CD14-positive monocyte (primary cell): ENCODE data around the gene CACNA1C. TPM values are rescaled to one million over a fixed set of nuclear protein-coding genes. Genes with fewer than 3 reads are reported as not detected.

Source experiments
- DNase-seq, 3 donors: peaks; one replicate each; pipeline ENCODE4 v3.0.0-alpha.2; 2011 to 2022
- H2AFZ ChIP-seq: 2 replicates; pipeline ENCODE4 v1.6.0; 2012; ENCODE audit warnings: mild to moderate bottlenecking, low read depth, low read length, inconsistent platforms; ENCODE audit not compliant: insufficient read depth, poor library complexity, severe bottlenecking
- H3K27ac ChIP-seq, 2 donors: 1 replicate in 1 of 2; 2 replicates in 1 of 2; pipeline ENCODE4 v1.5.1; 2012 to 2013; ENCODE audit warnings: low read length in 2 of 2, control low read depth in 1 of 2, inconsistent platforms in 1 of 2, low read depth in 1 of 2, mild to moderate bottlenecking in 1 of 2
- H3K27me3 ChIP-seq, 2 donors: one replicate each; pipeline versions ENCODE4 v1.6.0 to v1.6.1; 2011 to 2013; ENCODE audit warnings: low read length in 2 of 2; ENCODE audit not compliant: control insufficient read depth in 2 of 2, insufficient read depth in 2 of 2
- H3K36me3 ChIP-seq, 2 donors: replicated peaks in 1 of 2; 1 replicate in 1 of 2; 2 replicates in 1 of 2; pipeline versions ENCODE4 v1.5.1 to v1.6.1; 2012 to 2013; ENCODE audit warnings: low read length in 2 of 2, control low read depth in 1 of 2, inconsistent platforms in 1 of 2, mild to moderate bottlenecking in 1 of 2; ENCODE audit not compliant: insufficient read depth in 2 of 2, control insufficient read depth in 1 of 2
- H3K4me1 ChIP-seq, 2 donors: 1 replicate in 1 of 2; 2 replicates in 1 of 2; pipeline versions ENCODE4 v1.5.1 to v1.6.1; 2012 to 2013; ENCODE audit warnings: low read length in 2 of 2, control low read depth in 1 of 2, inconsistent platforms in 1 of 2, mild to moderate bottlenecking in 1 of 2, moderate library complexity in 1 of 2; ENCODE audit not compliant: insufficient read depth in 2 of 2, control insufficient read depth in 1 of 2
- H3K4me2 ChIP-seq: replicated peaks from 2 replicates; pipeline ENCODE3; 2012; ENCODE audit warnings: low read length, moderate library complexity, mild to moderate bottlenecking; ENCODE audit not compliant: poor library complexity, severe bottlenecking; ENCODE audit errors: extremely low read depth
- H3K4me3 ChIP-seq, 3 experiments: fragments of 200-600 bp in 1 of 3; sonication (generic) in 1 of 3; replicated peaks in 1 of 3; 1 replicate in 2 of 3; 2 replicates in 1 of 3; pipeline ENCODE4 v1.5.1; 2011 to 2013; ENCODE audit warnings: low read length in 3 of 3, mild to moderate bottlenecking in 3 of 3, control low read depth in 2 of 3, low read depth in 2 of 3, inconsistent platforms in 1 of 3, moderate library complexity in 1 of 3
- H3K79me2 ChIP-seq: 2 replicates; pipeline ENCODE4 v1.6.0; 2012; ENCODE audit warnings: mild to moderate bottlenecking, control low read depth, inconsistent platforms, low read length, moderate library complexity; ENCODE audit not compliant: insufficient read depth
- H3K9ac ChIP-seq: 2 replicates; pipeline ENCODE4 v1.6.0; 2017; ENCODE audit warnings: low read length, mild to moderate bottlenecking; ENCODE audit not compliant: insufficient read depth, poor library complexity, severe bottlenecking
- H3K9me3 ChIP-seq, 2 donors: replicated peaks in 1 of 2; 1 replicate in 1 of 2; 2 replicates in 1 of 2; pipeline versions ENCODE4 v1.5.1 to v1.6.1; 2012 to 2013; ENCODE audit warnings: low read length in 2 of 2, control low read depth in 1 of 2; ENCODE audit not compliant: control insufficient read depth in 1 of 2, insufficient read depth in 1 of 2
- H4K20me1 ChIP-seq: 2 replicates; pipeline ENCODE4 v1.6.0; 2012; ENCODE audit warnings: mild to moderate bottlenecking, low read length, control low read depth, moderate library complexity; ENCODE audit not compliant: insufficient read depth
- H3K27ac Mint-ChIP-seq, 7 donors: one replicate each; pipeline ENCODE4 v1.8.0; 2020; ENCODE audit warnings: mild to moderate bottlenecking in 7 of 7, mixed read lengths in 7 of 7, moderate library complexity in 6 of 7, inconsistent platforms in 2 of 7
- H3K27me3 Mint-ChIP-seq, 3 donors: one replicate each; pipeline ENCODE4 v1.8.0; 2021 to 2022; ENCODE audit warnings: low read depth in 3 of 3, mild to moderate bottlenecking in 3 of 3, mixed read lengths in 3 of 3, moderate library complexity in 3 of 3, inconsistent platforms in 1 of 3
- H3K36me3 Mint-ChIP-seq, 2 donors: one replicate each; pipeline ENCODE4 v1.8.0; 2020; ENCODE audit warnings: mixed read lengths in 2 of 2, inconsistent platforms in 1 of 2, mild to moderate bottlenecking in 1 of 2
- H3K4me1 Mint-ChIP-seq: one replicate; pipeline ENCODE4 v1.8.0; 2020; ENCODE audit warnings: mild to moderate bottlenecking, mixed read lengths
- H3K4me3 Mint-ChIP-seq, 2 donors: one replicate each; pipeline ENCODE4 v1.8.0; 2020; ENCODE audit warnings: mild to moderate bottlenecking in 2 of 2, mixed read lengths in 2 of 2, moderate library complexity in 1 of 2
- H3K9me3 Mint-ChIP-seq, 7 donors: one replicate each; pipeline ENCODE4 v1.8.0; 2020 to 2022; ENCODE audit warnings: mixed read lengths in 7 of 7, mild to moderate bottlenecking in 6 of 7, moderate library complexity in 6 of 7, inconsistent platforms in 2 of 7
- WGBS: methylation state at CpG from one replicate; pipeline ENCODE4 v1.1.5; 2013; ENCODE audit warnings: missing lambda C conversion rate; ENCODE audit not compliant: insufficient coverage; 5-methylcytosine and 5-hydroxymethylcytosine counted together
- intact Hi-C, 2 donors: fragments of 100-400 bp; cut with micrococcal nuclease; formaldehyde crosslinking; loops; one replicate each; pipeline versions ENCODE4 v1.15.0 to v1.15.1; 2023
- polyA plus RNA-seq, 3 donors: library from polyadenylated mRNA; depleted of rRNA in 1 of 3; unstranded in 2 of 3; stranded (reverse) in 1 of 3; fragments of 300-500 nt in 2 of 3; fragments of >200 nt in 1 of 3; fragmentation: Illumina TruSeq in 2 of 3; gene quantifications; 1 replicate in 2 of 3; 2 replicates in 1 of 3; pipeline ENCODE4 v1.2.3, GENCODE V29; 2012 to 2021
- TF ChIP-seq, protein P1 (sequence below): fragments of 200-600 bp; IDR thresholded peaks from one replicate; pipeline ENCODE4 v1.8.0; 2022; ENCODE audit warnings: antibody characterized with exemption, mild to moderate bottlenecking

Gene CACNA1C
- polyA plus RNA-seq, 3 donors = not detected

DNA sequence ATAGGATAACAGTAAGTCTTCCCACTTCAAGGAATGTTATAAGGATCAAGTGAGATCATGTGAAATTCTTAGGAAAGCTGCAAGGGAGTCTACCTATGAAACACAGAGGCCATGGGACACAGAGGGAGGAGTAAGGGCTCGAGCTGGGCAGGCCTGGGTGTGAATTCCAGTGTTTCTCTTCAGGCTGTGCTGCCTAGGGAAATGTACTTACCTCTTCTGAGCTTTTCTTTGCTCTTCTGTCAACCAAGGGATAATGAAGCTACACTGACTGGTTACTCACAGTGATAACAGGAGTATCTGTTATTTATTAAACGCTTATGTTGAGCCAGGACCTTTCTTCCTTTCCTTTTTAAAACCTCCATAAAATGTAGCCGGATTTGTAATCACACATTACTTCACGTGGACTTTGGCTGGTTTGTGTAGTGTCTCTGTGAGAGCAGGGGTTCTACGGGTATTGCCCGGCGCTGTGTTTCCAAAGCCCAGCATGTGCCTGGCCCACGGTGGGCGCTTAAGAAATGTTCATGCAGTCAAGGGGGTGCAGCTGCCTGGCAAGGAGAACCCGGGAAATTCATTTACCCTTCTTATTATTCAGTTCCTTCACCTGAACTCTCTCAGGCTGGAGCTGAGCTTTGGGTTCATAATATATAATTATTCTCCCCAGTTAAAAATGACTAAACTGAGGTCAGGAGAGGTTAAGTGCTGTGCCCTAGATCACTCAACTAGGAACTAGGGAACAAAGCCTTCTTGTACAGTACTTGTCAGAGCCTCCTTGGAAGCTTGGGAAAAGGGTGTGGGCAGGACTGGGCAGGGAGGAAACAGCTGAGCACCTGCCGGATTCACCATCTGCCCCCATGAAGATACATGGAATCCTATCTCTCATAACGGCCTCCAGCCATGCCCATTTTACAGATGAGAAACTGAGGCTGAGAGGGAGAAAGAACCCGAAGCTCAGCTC lies 214.2 kb downstream of the CACNA1C start:
- H3K79me2 ChIP-seq = no peaks in the 10 kb centered on the region
- intact Hi-C loops = no loop called here
- no peaks in the 10 kb centered on the region for H3K9me3 ChIP-seq
- no peak overlapping the region for H3K27ac ChIP-seq
- H4K20me1 ChIP-seq = no peaks in the 10 kb centered on the region
- H3K27me3 Mint-ChIP-seq = peaks cover 0 to 1% (median 1%) of the 10 kb centered on the region in 3 donors
- no peaks in the 10 kb centered on the region for H3K9me3 Mint-ChIP-seq
- H3K27ac Mint-ChIP-seq = no peak overlapping the region
- H3K27me3 ChIP-seq = no peaks in the 10 kb centered on the region
- TF ChIP-seq, protein P1, sequence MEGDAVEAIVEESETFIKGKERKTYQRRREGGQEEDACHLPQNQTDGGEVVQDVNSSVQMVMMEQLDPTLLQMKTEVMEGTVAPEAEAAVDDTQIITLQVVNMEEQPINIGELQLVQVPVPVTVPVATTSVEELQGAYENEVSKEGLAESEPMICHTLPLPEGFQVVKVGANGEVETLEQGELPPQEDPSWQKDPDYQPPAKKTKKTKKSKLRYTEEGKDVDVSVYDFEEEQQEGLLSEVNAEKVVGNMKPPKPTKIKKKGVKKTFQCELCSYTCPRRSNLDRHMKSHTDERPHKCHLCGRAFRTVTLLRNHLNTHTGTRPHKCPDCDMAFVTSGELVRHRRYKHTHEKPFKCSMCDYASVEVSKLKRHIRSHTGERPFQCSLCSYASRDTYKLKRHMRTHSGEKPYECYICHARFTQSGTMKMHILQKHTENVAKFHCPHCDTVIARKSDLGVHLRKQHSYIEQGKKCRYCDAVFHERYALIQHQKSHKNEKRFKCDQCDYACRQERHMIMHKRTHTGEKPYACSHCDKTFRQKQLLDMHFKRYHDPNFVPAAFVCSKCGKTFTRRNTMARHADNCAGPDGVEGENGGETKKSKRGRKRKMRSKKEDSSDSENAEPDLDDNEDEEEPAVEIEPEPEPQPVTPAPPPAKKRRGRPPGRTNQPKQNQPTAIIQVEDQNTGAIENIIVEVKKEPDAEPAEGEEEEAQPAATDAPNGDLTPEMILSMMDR = no peak
- no peak overlapping the region for H3K4me2 ChIP-seq
- H3K4me1 ChIP-seq = no peaks in the 10 kb centered on the region
- no peak overlapping the region for H3K4me3 ChIP-seq
- H2AFZ ChIP-seq = no peak overlapping the region
- H3K36me3 ChIP-seq = no peaks in the 10 kb centered on the region
- DNase-seq = no peak
- H3K9ac ChIP-seq = no peak overlapping the region
- 97% methylated on average over 6 of the region's 13 CpGs for WGBS
- no peaks in the 10 kb centered on the region for H3K4me1 Mint-ChIP-seq
- no peak overlapping the region for H3K4me3 Mint-ChIP-seq
- H3K36me3 Mint-ChIP-seq = no peaks in the 10 kb centered on the region

DNA sequence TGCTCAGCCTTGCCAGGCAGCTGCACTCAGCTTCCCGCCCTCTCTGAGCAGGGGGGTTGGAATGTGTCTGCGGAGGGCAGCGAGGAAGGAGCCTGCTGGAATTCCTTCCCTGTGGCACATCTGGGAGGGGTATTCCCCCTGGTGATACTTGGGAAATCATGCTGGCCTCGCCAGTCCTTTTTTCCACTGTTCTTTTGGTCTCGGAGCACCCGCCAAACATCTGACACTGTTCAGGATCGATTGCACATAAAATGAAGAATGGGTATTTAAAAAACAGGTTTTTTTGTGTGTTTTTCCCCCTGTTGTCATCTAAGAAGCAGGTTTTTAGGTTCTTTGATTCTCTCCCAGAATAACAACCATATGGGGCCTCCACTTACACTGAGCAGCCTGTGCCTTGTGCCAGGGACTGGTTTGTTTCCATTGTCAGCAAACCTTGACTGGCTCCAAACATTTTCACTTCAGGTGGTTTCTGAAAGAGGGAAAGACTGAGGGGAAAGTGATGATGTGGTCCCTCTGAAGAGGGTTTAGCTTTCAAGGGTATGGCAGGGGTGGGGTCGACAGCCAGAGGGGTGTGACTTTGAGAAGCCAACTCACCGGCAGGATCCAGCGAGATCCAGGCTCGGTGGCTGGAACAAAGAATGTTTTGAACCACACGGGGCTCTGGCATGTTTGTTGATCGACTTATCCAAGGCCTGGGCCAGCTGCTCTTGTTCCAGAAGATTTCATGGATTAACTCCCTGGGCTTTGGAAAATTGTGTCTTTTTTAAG lies 215.1 kb downstream of the CACNA1C start:
- H3K36me3 Mint-ChIP-seq = no peaks in the 10 kb centered on the region
- TF ChIP-seq, protein P1 = no peak
- no peaks in the 10 kb centered on the region for H3K36me3 ChIP-seq
- H3K4me1 ChIP-seq = no peaks in the 10 kb centered on the region
- no peak overlapping the region for H3K9ac ChIP-seq
- no peaks in the 10 kb centered on the region for H3K9me3 Mint-ChIP-seq
- no peak overlapping the region for H3K27ac Mint-ChIP-seq
- H3K27me3 ChIP-seq = no peaks in the 10 kb centered on the region
- H3K27ac ChIP-seq = no peak overlapping the region
- H3K27me3 Mint-ChIP-seq = peaks cover 0 to 1% (median 1%) of the 10 kb centered on the region in 3 donors
- no peaks in the 10 kb centered on the region for H3K79me2 ChIP-seq
- H3K4me3 Mint-ChIP-seq = no peak overlapping the region
- no peaks in the 10 kb centered on the region for H4K20me1 ChIP-seq
- H3K9me3 ChIP-seq = no peaks in the 10 kb centered on the region
- intact Hi-C loops = no loop called here
- no peak for DNase-seq
- H3K4me1 Mint-ChIP-seq = no peaks in the 10 kb centered on the region
- H3K4me2 ChIP-seq = no peak overlapping the region
- no peak overlapping the region for H2AFZ ChIP-seq
- no peak overlapping the region for H3K4me3 ChIP-seq
- WGBS = 96% methylated on average over 6 of the region's 13 CpGs
